AG04449 (cell line): ENCODE measurements around the gene EFCAB12.

Source experiments
- CTCF ChIA-PET: fragments of 350-600 bp; formaldehyde crosslinking; extraction: SDS; loops from one replicate; lab custom pipeline; 2021; ENCODE audit warnings: antibody characterized with exemption; lab: Yijun Ruan, JAX
- POLR2A ChIA-PET: fragments of 400-600, 350-600 bp; formaldehyde crosslinking; extraction: SDS; loops from one replicate; lab custom pipeline; 2020; ENCODE audit warnings: antibody characterized with exemption, inconsistent platforms; lab: Yijun Ruan, JAX
- DNase-seq: peaks from one replicate; pipeline ENCODE4 v3.0.0-alpha.2; 2010; ENCODE audit warnings: low read depth, low spot score
- H3K4me3 ChIP-seq: 2 replicates; pipeline ENCODE4 v1.5.1; 2011; ENCODE audit warnings: low read depth, mild to moderate bottlenecking, control low read depth, low read length
- CTCF ChIP-seq: IDR thresholded peaks from one replicate; pipeline ENCODE4 v1.5.1; 2011; ENCODE audit warnings: mild to moderate bottlenecking, moderate library complexity, low read length, control low read depth, inconsistent platforms; ENCODE audit not compliant: insufficient read depth; ENCODE audit errors: missing control alignments

EFCAB12 gene

GRCh38 chr3:129473067-129473768 lies 44.8 kb upstream of the EFCAB12 start:
- CTCF ChIA-PET = interaction anchor here (1.0 to 1.3 kb wide), 3 partner anchors 7 to 19 kb away, joined by 3 to 5 read pairs (median 4); no protein-coding TSS in a partner anchor
- H3K4me3 ChIP-seq = no peak overlapping the region
- no peak for TF ChIP-seq CTCF
- DNase-seq = no peak
- POLR2A ChIA-PET = no interaction called here

DNA sequence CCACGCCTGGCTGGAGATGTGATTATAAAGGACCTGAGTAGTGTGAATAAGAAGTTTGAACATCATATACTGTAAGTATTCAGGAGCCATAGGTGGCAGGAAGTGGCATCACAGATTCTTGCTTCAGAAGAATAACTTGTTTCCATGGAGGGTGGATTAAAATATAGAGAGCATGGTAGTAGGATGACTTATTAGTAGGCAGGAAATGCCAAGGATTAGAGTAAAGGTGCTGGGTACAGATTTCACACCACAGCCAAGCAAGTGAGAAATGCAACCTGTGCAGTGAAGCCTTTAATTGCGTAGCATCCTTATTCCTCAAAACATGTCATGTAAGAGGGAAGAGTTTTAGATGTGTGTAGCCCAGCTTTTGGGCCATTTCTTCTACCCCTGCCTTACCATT lies 42.4 kb upstream of the EFCAB12 start:
- ChIA-PET POLR2A (no interaction called here), CTCF (no interaction called here)
- no peak for TF ChIP-seq CTCF
- H3K4me3 ChIP-seq = no peak overlapping the region
- DNase-seq = no peak

GRCh38 chr3:129469026-129469425 lies 40.6 kb upstream of the EFCAB12 start:
- CTCF ChIA-PET = interaction anchor here (1.6 kb wide), 1 partner anchor 21 kb away, joined by 7 read pairs; no protein-coding TSS in a partner anchor
- no peak for TF ChIP-seq CTCF
- no peak overlapping the region for H3K4me3 ChIP-seq
- POLR2A ChIA-PET = no interaction called here
- DNase-seq = no peak

DNA sequence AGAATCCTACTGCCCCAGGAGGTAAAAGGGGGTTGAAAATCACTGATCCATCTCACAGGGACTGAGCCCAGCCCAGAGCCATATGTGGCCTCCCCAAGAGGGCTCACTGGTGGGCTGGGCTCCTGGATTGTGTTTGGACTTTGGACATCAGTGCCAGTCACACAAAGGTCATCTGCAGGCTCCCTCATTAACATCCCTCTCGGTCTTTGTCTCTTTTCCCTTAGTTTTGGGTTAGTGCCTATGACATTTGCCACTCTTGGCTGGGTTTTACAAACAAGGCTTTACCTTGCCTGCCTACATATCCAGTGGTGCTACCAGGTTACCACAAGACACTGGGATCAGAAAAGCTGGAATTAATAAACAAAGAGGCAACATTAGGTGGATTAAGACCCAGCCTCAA lies 39.5 kb upstream of the EFCAB12 start:
- no peak for DNase-seq
- ChIA-PET POLR2A (no interaction called here), CTCF (interaction anchor here (0.7 kb wide), 1 partner anchor 10 kb away, joined by 3 read pairs; no protein-coding TSS in a partner anchor)
- no peak overlapping the region for H3K4me3 ChIP-seq
- TF ChIP-seq CTCF = no peak

DNA sequence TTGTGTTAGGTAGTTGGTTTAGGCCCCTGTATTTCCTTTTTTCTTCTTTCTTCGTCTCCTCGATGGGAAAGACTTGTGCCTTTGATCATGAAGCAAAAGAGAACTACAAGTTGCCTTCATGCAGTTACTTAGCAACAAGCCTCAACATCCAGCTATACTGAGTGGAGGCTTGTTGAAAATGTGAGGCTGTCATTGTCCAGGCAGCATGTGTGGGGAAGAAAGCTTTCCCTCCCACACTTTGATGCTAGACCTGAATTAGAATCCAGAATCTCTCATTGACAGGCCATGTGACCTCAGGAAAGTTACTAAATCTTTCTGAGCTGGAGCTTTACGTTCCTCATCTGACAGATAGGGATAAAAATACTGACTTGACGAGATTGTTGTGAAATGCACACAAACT lies 35.3 kb upstream of the EFCAB12 start:
- POLR2A ChIA-PET = no interaction called here
- TF ChIP-seq CTCF = no peak
- no peak for DNase-seq
- CTCF ChIA-PET = interaction anchor here (1.0 to 1.2 kb wide), 3 partner anchors 8 to 360 kb away, joined by 3 read pairs; no protein-coding TSS in a partner anchor
- no peak overlapping the region for H3K4me3 ChIP-seq

DNA sequence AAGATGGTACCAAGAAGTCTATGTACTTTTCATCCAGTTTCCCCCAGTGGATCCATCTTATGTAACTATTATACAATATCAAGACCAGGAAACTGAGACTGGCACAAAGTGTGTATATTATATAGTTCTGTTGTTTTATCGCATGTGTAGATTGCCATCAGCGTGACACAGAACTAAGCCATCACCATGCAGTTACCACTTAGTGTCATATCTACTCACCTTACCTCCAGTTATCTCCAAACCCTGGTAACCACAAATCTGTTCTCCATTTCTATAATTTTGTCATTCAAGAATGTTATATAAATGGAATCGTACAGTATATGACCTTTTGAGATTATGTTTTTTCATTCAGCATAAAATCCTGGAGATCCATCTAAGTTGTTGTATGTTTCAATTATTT lies 34.7 kb upstream of the EFCAB12 start:
- H3K4me3 ChIP-seq = no peak overlapping the region
- no peak for TF ChIP-seq CTCF
- CTCF ChIA-PET = interaction anchor here (1.0 kb wide), 1 partner anchor 361 kb away, joined by 3 read pairs; no protein-coding TSS in a partner anchor
- POLR2A ChIA-PET = no interaction called here
- no peak for DNase-seq
